GM23248 (cell line): Measurements from ENCODE around the gene SLC40A1.

Source experiments
- EZH2 ChIP-seq: fragments of 200-600 bp; sonication (generic); IDR thresholded peaks from 2 replicates; pipeline ENCODE4 v1.6.1; 2018; ENCODE audit warnings: antibody characterized with exemption, mild to moderate bottlenecking; ENCODE audit not compliant: insufficient read depth, poor library complexity, severe bottlenecking
- EZH2phosphoT487 ChIP-seq: fragments of 200-600 bp; sonication (generic); IDR thresholded peaks from 2 replicates; pipeline ENCODE4 v1.6.1; 2018; ENCODE audit warnings: antibody characterized with exemption, moderate library complexity, mild to moderate bottlenecking, low read depth; ENCODE audit not compliant: insufficient read depth

DNA sequence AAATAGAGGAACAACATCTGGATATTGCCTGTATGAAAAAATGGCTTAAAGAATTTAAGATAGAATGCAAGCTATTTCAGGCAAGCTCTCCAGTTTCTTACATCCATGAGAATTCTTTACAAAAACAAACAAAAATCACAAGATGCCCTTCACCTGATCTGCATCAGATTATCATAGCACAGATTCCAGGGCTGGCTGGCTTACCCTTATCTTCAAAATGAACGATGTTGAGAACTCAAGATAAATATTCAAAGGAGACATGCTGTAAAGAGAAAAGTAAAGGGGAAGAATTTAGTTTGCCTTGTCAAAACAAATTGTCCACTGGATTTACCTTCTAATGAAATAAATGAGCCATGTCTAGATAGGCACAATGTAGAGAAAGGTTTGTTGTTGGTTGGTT lies 18.7 kb upstream of the SLC40A1 start:
- no peak for TF ChIP-seq EZH2
- no peak for TF ChIP-seq EZH2phosphoT487
